AG08396 (cell line): ENCODE measurements around the gene SLC22A23.

ENCODE experiments used
- DNase-seq: peaks from one replicate; pipeline ENCODE4 v3.0.0; 2012; ENCODE audit warnings: low spot score, mixed read lengths

The SLC22A23 gene, protein sequence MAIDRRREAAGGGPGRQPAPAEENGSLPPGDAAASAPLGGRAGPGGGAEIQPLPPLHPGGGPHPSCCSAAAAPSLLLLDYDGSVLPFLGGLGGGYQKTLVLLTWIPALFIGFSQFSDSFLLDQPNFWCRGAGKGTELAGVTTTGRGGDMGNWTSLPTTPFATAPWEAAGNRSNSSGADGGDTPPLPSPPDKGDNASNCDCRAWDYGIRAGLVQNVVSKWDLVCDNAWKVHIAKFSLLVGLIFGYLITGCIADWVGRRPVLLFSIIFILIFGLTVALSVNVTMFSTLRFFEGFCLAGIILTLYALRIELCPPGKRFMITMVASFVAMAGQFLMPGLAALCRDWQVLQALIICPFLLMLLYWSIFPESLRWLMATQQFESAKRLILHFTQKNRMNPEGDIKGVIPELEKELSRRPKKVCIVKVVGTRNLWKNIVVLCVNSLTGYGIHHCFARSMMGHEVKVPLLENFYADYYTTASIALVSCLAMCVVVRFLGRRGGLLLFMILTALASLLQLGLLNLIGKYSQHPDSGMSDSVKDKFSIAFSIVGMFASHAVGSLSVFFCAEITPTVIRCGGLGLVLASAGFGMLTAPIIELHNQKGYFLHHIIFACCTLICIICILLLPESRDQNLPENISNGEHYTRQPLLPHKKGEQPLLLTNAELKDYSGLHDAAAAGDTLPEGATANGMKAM

DNA sequence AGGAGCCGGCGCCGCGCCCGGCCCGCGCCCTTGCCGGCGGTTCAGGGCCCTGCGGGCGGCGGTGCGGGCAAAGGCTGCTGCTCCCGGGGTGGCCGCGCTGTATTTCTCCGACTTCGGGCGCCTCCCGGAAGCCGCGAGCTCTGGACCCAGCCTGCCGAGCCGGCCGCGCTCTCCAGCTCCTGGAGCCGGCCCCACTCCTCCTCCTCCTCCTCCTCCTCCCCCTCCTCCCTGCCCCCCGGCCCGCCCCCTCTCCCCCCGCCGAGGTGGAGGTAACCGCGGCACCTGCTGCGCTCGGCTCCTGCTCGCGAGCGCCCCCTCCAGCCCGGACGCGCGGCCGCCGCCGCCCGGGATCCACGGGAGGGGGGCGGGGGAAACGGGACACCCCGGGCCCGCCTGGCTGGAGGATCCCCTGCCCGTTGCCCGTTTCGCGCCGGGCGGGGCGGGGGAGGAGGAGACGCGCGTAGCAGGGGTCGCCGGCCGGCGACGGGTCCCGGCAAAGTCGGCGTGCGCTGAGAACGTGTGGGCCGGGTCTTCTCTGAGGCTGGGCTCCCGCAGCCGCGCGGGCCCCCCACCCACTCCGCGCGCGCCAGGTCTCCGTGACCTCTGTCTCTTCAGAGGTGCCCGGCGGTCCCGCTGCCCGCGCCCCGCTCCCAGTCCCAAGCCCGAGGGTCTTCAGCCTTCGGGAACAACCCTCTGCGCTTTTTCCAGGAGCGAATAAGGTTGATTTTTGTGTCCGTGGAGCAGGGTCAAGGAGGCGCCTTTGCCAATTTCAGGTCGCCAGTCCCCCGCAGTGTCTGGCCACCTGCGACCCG is at the start of gene SLC22A23:
TSS of gene SLC22A23 (minus strand) at position 153 of the 812 bp plus-strand sequence. CDS start 491 bp downstream, outside the sequence.
- peak; percentile 81 for DNase-seq

- no peak for DNase-seq
Observed at GRCh38 chr6:3506200-3506599, 49.4 kb upstream of the SLC22A23 start.

- no peak for DNase-seq
Observed at GRCh38 chr6:3504938-3505805, 48.3 kb upstream of the SLC22A23 start.

- DNase-seq, result no peak
Observed at GRCh38 chr6:3504354-3504753, 47.5 kb upstream of the SLC22A23 start.

- DNase-seq, result no peak
Observed at GRCh38 chr6:3501826-3502500, 45.1 kb upstream of the SLC22A23 start.

GRCh38 chr6:3500262-3501014 is 43.6 kb upstream of the SLC22A23 start:
- no peak for DNase-seq

DNA sequence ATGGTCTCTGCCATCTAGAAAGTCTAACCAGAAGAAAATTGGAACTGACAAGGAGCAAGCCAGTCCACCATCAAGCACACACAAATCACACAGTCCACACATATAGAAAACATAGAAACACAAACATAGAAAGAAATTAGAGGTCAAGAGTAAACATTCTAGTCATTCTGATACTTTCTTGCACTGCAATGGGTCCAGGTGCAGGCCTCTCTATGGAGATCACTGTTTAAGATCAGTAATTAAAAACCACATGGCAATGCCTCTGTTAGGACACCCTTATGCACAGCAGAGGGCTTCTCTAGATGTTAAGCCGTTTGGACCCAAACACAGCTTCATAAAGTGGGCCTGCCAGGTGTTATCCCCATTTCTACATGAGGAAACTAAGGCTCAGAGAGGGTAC is 42.8 kb upstream of the SLC22A23 start:
- DNase-seq, result no peak

DNA sequence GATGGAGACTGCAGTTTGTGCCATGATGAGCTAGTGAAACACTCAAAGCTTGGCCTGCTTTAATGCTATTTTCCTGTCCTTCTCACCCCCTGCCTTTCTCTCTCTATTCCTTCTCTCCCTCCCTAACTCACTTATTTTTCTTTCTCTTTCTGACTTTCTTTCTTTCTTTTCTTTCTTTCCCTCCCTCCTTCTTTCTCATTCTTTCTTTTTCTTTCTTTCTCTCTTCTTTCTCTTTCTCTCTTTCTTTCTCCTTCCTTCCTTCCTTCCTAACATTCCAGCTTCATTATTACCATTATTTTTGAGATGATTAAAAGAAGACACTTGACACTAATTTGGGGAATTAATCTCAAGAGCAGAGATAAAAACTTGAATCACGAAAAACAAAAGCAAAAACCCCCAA is 39.5 kb upstream of the SLC22A23 start:
- no peak for DNase-seq

- DNase-seq, result no peak
Observed at GRCh38 chr6:3494391-3495100, 37.7 kb upstream of the SLC22A23 start.

- no peak for DNase-seq
Observed at GRCh38 chr6:3490625-3490980, 33.8 kb upstream of the SLC22A23 start.

- no peak for DNase-seq
Observed at GRCh38 chr6:3489961-3490624, 33.2 kb upstream of the SLC22A23 start.

- no peak for DNase-seq
Observed at GRCh38 chr6:3489027-3489757, 32.3 kb upstream of the SLC22A23 start.

- no peak for DNase-seq
Observed at GRCh38 chr6:3484946-3485345, 28.1 kb upstream of the SLC22A23 start.

- no peak for DNase-seq
Observed at GRCh38 chr6:3484192-3484591, 27.3 kb upstream of the SLC22A23 start.

- no peak for DNase-seq
Observed at GRCh38 chr6:3483675-3484074, 26.8 kb upstream of the SLC22A23 start.

DNA sequence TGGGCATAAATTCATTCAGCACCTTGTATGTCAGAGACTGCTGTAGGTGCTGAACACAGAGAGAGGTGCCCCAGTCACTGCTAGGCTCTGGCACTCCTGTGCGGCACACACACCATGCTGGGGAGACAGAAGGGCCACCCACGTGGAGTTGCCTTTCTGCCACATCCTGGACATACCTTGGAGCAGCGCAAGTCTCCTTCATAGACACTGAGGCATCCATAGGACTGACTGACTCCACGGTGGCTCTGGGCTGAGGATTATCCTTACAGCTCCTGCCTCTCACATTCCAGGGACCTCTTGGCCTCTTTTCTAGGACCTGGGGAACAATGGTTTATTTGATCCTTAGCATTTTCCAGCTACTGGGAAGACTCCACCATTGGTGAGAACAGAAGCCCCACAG is 26.0 kb upstream of the SLC22A23 start:
- DNase-seq, result no peak

DNA sequence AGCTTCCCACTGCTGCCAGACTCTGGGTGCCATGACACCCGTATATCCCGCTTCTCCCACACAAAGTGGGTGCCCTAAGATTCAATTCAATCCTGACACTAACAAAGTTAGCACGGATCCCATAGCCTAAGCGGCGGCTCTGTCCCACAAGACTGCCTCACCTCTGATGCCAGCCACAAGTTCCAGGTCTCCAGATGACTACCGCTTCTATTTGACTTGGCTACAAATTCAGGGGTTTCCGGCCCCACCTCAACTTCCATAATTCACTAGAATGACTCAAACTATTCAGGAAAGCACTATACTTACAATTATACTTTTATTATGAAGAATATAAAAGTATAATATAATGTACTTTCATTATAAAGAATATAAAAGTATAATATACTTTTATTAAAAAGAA is 24.8 kb upstream of the SLC22A23 start:
- DNase-seq, result no peak

DNA sequence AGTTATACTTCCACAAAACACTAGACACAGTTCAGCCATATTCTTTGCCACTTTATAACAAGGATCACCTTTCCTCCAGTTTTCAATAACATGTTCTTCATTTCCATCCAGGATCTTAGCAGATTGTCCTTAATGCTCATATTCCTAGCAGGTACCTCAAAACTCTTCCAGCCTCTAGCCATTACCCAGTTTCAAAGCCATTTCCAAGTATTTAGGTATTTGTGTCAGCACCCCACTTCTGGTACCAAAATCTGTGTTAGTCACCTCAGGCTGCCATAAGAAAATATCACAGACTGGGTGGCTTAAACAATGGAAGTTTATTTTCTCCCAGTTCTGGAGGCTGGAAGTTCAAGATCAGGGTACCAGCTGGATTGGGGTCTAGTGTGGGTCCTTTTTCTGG is 23.2 kb upstream of the SLC22A23 start:
- no peak for DNase-seq

DNA sequence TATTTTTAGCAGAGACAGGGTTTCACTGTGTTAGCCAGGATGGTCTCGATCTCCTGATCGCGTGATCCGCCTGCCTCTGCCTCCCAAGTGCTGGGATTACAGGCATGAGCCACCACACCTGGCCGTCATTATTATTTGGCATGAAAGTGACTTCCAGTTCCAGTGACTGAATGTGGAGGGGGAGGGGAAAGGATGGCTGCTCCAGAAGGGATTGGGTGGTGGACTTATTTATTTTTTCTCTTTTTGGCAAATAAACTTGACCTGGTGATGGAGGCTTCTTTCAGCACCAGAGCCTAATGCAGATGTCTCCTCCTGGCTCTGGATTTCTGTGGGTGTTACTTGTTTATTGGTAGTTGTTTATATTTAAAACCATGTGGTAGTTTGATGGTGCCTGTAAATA is 16.9 kb upstream of the SLC22A23 start:
- DNase-seq, result no peak
